Glomerular endothelial cell (primary cell): ENCODE results near the gene TRAF3IP1. TPM values are rescaled to one million over a fixed set of nuclear protein-coding genes. Genes with fewer than 3 reads are reported as not detected.
A peak's percentile ranks its signal among the peaks of the same experiment; 100 is the strongest.

ENCODE experiments used
- DNase-seq: peaks from one replicate; pipeline ENCODE4 v3.0.0-alpha.2; 2011; ENCODE audit warnings: low read depth, low spot score; ENCODE audit errors: extremely low read depth
- total RNA-seq: library from RNA; depleted of rRNA; stranded (reverse); fragments of >200 nt; gene quantifications from 2 replicates; pipeline ENCODE4 v1.2.3, GENCODE V29; 2015

TRAF3IP1 gene
- total RNA-seq, 1 donor from 2014 or later, result 8.9 TPM

DNA sequence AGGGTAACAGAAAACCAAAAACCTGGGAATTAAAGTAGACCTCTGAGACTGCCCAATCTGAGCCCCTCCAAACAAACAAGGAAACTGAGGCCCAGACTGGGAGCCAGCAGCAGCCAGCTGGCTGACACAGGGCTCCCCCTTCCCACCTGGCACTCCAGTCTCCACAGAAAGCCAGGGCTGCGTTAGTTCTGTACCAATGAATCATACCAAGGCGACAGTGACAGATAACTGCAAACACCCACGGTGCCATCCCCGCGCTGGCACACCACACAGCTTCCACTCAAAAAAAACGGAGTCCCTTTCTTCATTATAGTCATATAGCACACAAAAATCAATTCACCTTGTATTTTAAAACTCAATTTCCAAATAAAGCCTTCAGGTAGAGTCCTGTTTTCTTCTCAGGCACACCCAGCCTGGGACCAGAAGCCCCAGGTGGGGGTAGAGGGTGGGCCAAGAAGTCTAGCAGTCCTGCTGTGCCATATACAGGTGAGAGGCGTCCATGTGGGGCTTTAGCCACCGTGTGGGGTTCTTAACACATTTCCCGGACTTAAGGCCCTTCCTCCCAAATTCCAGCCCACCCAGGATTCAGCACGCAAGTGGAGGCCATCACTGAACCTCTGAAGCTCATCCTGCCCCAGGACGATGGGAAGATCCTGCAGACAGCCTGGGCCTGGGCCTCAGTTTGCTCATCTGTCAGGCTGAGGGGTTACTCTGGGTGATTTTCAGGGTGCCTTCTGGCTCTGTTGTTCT is 33.2 kb upstream of the TRAF3IP1 start:
- no peak for DNase-seq

DNA sequence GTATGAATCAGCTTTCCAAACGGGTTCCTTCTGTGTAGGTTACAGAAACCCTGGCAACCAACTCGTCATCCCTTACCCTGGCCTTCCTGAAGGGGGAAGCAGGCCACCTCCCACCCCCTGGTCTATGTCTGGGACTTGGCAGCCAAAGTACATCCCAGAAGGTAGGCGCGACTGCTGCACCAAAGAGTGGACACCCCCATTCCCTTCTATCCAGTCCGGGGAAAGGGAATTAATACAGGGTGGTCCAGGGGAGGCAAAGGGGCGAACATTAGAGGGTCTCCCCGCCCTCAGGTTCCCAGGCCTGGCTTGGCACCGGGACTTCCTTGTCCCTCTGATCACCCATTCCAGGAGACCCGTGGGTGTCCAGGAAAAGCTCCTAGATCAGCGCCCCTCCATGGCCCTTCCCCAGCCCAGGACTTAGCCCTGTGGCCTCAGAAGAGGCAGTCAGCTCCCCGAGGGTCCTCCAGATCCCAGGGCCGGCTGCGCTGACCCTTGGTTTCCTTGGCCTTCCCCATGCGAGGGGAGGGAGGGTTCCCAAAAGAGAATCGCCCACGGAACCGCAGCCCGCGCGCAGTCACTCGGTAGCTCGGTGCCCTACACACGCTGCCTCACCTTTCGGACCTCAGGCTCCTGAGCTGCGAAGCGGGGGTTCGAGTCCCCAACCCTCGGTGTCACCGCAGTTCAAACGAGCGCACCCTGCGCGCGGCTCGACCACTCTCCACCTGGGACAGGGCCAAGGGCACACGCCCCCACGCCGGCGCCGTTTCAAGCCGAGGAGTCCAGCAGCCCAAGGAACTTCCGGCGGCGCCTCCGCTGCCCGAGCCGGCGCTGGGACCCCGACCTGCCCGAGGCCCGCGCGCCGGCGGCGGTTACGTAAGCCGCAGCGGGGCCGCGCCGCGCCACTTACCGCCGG is 32.3 kb upstream of the TRAF3IP1 start, which contains the start of gene PER2:
TSS of gene PER2 (minus strand) at position 874 of the 913 bp plus-strand sequence. CDS start 10,674 bp downstream, outside the sequence.
- peak; percentile 41 for DNase-seq

DNA sequence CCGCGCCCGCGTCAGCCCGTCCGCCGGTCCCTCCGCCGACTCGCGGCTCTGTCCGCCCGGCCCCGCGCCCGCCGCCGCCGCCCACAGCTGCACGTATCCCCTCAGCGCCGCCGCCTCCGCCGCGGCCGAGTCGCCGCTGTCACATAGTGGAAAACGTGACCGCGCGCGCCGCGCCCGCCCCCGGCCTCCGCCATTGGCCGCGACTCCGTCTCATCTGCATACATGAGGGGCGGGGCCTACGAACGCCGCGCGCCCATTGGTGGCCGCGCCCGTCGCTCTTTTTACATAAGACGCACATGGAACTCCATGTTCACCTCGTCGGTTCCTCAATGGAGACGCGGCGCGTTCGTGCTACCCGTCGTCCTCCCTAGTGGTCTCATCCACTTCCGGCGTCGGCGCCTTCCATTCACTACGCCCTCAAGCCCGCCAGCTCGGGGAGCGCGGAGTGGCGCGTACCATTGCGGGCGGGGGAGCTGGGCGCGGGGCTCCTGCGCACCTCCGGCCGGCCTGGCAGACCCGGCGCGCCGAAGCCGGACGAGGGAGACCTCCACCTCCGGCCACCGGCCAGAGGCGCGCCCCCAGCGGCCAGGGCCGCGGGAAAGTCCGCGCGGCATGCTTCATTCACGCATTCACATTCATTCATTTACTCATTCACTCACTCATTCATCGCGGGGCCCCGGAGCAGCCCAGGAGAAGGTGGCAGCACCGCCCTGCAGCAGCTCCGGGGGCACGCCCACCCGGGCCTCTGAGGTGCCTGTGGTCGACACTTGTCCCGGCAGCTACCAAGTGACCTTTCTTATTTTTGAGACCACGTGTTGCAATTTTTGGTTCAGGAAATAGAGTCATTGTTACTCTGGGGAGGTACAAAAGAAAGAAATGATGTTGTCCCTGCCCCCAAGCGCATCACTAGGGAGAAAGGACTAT is 31.4 kb upstream of the TRAF3IP1 start:
- DNase-seq, result peak; percentile 80

DNA sequence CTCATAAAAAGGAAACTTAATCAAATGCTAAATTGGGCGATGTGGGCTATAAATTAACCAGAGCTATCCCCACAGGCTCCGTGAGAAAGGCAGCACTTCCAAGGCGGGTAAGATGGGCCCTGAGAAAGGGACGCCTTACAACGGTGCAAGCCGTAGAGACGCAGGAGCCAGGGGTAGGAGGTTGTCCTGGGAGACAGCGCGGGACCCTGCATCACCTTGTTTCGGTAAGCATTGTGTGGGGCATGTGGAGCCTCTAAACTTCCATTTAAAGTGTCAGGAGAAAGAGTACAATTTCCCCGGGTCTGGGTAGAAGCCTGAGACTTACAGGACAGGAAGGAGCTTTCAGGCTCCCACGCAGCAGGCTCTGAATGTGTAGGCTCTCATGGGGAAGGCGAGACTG is 30.7 kb upstream of the TRAF3IP1 start:
- no peak for DNase-seq

DNA sequence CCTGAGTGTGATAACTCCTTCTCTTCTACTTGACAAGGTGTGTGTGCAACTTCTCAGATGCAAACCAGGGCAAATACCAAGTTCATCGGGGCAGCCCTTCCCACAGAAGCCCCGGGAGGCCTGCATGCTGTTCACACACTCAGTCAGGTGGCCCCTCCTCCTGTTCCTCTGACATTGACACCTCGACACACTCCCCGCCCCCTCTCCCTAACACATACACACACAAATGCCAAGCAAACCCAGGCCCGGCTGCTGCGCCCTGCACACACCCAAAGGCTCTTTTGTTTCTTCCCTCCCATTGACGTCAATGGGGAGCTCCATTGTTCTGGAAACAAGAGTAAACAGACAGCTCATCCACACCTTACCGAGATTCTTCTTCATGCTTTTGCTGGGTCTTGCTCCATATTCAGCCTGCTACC is 30.2 kb upstream of the TRAF3IP1 start:
- no peak for DNase-seq

DNA sequence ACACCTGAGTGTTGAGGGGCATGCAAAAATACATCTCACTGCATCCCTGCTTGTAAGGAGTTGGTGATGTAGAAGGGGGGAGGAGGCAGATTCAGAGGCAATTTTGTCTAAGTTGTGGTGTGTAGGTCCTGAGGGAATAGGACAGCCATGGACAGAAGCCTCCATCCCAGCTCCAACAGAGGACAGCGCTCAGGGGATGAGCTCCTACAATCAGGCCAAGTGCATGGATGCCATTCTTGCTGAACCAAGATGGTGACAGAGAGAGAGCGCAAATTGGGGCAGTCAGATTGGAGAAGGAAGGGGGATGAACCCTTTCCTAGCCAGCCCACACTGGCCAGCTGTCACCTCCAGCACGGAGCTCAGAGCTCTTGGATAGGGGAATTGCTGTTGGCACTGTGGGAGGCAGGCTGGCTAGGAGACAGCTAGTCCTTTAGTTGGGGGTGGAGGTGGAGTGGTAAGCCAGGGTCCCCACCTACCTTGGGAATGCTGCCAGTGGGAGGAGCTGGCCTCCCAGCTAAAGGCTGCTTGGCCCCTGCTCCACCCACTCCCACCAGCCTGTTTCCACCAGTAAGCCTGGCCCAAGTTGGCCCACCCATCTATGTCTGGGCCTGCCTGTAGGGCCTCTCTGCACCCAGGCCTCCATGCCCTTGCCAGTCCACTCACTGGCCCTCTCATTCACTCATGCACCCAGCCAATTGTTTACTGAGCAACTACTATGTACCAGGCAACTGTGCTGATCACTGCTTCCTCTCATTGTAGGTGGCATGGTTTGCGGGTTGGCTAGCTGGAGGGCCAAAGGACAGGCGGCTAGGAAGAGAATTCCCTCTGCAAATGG is 29.4 kb upstream of the TRAF3IP1 start:
- DNase-seq, result no peak

DNA sequence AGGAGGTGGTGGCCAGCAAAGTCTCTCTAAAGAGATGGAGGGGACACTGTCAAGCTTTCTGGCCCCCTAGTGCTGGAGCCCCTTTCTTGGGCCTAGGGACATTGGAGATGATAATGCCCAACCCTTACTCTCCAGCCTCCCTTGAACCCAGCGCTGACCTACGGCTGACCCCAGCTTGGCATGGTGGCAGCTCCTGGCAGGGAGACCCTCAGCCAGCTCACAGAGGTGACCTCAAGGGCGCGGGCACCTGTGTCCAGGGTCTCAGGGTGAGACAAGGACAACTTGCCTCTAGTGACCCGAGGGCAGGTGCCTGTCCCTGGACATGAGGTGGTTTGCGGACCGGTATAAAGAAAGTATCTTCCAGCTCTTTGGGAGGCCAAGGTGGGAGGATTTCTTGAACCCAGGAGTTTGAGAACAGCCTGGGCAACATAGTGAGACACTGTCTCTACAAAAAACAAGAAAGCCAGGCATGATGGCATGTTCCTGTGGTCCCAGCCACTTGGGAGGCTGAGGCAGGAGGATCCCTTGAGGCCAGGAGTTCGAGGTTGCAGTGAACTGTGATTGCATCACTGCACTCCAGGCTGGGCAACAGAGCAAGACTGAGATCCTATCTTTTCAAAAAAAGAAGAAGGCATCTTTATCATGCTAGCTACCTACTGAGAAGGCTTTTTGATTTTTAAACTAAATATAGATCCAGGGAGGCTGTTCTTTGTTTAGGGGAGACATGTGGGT is 28.6 kb upstream of the TRAF3IP1 start:
- no peak for DNase-seq

DNA sequence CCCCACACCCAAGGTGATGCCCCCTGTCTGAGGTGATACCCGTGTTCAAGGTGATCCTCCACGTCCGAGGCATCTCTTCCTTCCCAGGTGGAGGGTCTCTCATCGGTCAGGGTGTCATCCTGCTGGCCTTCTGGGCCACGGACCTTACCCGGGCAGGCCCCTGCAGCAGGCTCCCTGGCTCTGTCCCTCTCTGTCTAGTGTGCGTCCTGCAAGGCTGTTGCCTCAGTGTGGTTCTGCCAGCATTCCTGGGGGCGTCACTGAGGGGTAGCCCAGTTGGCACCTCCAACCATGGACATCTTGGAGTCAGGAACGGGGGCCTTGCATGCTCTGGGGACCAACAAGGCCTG is 26.3 kb upstream of the TRAF3IP1 start:
- no peak for DNase-seq

DNA sequence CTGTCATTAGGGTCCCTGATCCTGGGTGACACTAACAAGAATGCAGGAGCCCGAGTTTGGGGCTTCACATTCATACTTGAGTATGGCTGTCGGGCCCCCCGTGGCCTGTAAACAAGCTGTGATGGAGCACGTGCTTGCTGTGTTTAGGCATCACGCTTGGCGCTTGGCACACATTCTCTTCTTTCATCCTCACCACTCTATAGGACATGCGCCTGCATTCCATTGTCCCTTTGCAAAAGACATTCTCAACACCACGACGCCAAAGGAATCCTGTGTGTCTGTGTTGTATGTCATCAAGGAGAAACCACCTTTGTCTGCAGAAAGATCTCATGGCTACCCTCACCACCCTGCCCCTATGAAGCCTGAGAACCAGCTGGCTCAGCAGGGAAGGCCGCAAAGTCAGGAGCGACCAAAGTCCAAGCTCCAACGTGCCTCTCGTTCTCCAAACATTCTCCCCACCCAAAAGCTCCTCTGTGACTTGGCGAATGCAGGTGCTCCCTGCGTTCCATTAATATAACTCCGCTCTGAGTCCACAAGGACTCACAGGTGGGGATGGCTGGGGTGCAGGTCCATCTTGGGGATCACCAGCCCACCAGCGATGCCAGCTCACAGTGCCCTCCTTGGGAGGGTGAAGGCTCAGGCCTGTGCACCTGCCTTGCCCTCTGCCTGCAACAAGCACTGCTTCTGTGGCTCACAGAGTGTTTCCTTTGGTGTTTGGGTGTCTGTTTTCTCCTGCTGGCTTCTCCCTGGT is 25.8 kb upstream of the TRAF3IP1 start:
- no peak for DNase-seq

DNA sequence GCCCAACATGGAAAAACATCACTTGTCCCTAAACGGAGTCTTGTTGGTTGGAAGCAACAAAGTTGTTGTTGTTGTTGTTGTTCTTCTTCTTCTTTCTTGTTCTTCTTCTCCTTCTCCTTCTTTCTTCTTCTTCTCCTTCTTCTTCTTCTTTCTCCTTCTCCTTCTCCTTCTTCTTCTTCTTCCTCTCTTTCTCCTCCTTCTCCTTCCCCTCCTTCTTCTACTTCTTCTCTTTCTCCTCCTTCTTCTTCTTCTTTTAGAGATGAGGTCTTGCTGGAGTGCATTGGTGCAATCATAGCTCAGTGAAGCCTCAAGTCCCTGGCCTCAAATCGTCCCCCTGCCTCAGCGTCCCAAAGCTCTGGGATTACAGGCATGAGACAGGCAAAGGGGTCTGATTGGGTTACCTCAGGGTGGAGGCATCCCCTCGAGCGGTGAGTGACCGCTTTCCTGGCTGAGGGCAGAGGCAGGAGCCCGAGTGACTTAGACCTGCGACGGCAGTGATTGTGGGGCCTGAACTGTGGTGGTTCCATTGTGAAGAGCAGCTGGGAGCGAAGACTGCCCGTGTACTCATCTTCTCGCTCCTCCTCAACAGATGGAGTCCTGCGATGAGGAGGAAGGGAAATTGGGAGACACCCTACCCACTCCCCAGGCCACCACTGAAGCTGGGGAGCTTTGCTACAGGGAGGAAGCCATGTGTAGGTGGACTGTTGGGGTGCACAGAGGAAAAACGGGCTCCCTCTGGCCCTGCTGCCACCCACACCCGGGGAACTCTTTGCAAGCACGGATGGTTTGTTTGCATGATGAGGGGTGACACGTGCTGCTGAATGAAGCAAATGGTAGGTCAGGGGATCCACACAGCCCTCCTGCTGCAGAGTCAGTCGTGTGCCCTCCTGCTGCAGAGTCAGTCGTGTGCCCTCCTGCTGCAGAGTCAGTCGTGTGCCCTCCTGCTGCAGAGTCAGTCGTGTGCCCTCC is 24.9 kb upstream of the TRAF3IP1 start:
- DNase-seq, result no peak

DNA sequence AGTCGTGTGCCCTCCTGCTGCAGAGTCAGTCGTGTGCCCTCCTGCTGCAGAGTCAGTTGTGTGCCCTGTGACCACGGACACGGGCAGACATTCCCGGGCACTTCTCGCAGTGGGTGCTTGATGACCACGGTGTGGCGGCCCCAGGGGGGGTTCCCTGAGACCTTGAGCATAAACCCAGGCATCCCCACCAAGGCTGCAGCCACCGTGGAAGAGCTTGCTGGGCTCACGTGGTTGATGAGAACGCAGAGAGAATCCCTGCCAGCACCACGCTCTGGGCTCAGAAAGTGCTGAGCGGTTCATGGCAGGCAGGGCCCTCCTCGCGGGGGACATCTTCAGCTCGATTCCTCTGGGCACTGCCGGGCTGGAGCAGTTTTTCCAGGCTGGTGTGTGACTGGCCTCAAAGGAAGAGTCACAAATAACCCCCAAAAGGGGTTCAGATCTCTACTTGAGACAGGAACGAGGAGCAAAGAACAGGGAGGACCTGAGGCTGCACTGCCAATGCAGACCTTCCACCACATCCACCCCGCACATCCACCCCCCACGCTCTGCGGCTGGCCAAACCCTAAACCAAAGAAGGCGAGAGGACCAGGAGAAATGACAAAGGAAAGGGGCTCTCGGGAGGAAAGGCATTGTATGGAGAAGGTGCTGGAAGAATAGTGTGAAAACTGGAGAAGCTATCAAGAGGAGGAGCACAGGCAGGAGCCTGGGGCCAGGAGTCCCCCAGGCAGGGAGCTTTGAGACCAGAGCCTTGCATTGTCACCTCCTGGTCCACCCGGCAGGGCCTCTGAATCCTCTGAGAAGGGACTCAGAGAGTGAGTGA is 23.5 kb upstream of the TRAF3IP1 start:
- DNase-seq, result no peak

DNA sequence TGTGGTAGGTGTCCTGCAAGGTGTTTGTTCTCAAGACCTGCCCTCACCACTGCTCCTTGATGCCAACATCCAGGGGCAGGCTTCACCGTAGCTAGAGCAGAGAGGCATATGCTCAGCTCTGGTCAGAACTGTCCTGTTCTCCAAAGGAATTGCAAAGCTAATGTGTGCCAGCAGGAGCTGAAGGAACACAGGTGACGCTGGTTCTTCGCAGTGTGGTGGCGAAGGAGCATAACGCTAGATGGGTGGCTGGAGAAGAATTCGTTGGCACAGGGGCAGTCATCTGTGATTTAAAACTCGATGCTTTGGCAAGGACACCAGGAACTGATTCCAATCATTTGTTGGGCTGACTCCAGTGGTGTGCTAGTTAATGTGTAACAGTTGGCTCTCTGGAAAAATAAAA is 20.5 kb upstream of the TRAF3IP1 start:
- DNase-seq, result no peak

DNA sequence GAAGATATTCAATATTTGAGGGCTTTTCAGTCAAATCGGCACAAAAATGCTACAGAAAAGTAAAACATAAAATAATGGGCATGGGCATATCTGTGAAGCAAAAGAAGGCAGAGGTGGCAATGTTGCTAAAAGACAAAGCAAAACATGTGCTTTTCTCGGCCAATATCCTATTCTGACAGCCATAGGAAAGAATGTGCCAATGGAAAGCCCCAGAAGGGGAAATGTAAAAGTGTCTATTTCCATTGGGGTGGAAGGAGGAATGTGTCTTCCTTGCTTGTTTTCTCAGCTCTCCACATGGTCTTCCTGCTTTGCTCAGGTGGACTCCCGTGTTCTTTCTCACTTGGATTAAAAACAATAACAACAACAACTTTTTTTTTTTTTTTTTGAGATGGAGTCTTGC is 18.2 kb upstream of the TRAF3IP1 start:
- DNase-seq, result no peak

DNA sequence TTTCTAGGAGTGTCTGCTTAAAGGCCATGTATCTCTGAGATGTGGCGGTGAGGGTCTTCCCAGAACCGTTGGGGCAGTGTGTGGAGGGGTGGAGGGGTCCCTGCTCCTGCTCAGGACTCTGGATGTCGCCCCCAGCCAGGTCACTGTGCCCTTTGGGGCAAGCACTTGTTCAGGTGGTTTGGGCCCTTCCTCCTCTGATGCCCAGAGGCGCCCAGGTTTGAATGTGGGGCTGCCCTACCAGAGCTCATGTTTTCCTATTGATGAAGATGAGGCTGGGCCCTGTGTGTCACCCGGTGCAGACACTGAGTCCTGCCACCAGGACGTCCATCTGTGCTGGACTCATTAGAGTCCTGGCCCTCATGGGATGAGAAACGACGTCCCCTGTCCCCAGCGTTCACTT is 17.6 kb upstream of the TRAF3IP1 start:
- no peak for DNase-seq

DNA sequence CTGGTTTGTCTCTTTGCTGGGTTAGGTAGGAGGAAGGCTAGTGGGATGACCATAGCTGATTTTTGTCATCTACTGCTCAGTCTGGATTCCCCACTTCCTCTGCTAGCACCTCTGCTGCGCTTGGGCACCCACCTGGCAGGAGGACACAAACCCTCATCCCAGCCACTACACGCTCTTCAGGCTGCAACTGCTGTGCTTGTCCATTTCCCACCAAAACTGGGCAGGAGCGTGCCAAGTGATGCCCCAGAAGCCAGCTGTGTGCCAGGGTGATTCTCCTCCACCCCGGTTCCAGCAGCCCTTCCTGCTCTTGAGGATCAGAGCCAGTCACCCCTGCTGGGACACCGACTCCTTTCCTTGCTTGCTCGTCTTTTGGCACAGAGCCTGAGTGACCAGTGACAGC is 16.2 kb upstream of the TRAF3IP1 start:
- DNase-seq, result no peak

DNA sequence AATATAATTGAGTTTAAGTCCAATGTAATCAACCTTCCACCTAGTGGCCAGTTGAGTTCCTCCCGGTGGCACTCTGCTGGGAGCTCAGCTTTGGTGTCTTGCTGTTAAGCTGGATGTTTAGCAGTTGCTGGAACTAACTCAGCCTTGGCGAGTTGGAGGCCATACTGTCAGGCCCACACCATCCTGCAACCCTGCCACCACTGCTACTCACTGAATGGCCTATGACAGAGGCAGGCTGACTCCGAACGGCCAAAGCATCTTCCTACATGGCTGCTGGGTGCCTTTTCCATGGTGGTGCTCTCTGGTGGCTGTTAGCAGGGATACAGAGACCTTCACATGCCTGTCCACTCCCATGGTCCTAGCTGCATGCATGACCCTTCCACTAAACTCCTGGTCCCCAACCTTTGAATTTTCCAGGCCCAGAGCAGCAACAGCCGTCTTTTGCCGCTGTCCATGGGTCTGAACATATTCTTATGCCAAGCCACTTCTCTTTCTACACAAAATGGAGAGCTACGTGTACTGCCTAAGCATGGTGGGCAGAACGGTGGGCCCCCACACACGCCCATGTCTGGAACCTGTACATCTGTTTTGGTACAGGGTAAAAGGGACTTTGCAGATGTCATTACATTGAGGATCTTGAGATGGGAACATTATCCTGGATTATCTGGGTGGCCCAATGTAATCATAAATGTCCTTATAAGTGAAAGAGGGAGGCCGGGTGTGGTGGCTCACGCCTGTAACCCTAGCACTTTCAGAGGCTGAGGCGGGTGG is 15.0 kb upstream of the TRAF3IP1 start:
- no peak for DNase-seq
